Tibial nerve (tissue), 4 donors: ENCODE measurements around the gene KREMEN2. TPM values are rescaled to one million over a fixed set of nuclear protein-coding genes. Genes with fewer than 3 reads are reported as not detected.

Source experiments
- DNase-seq, 2 donors: peaks; one replicate each; pipeline ENCODE4 v3.0.0-alpha.2; 2019; ENCODE audit warnings: low spot score in 2 of 2
- H3K27ac ChIP-seq, 4 donors: fragments of 200-600 bp; sonication (generic) in 3 of 4; one replicate each; pipeline ENCODE4 v1.5.1; 2017 to 2019; ENCODE audit warnings: mild to moderate bottlenecking in 1 of 4
- H3K27me3 ChIP-seq, 2 donors: fragments of 200-600 bp; sonication (generic) in 1 of 2; one replicate each; pipeline versions ENCODE4 v1.5.1 to v1.6.0; 2017 to 2019
- H3K36me3 ChIP-seq, 3 donors: fragments of 200-600 bp; sonication (generic); one replicate each; pipeline ENCODE4 v1.5.1; 2018 to 2019
- H3K4me1 ChIP-seq, 4 donors: fragments of 200-600 bp; sonication (generic) in 3 of 4; one replicate each; pipeline ENCODE4 v1.5.1; 2017 to 2019
- H3K4me3 ChIP-seq, 4 donors: fragments of 200-600 bp; sonication (generic) in 3 of 4; one replicate each; pipeline ENCODE4 v1.5.1; 2017 to 2019; ENCODE audit warnings: mild to moderate bottlenecking in 1 of 4, moderate library complexity in 1 of 4
- H3K9me3 ChIP-seq, 4 donors: fragments of 200-600 bp; sonication (generic) in 3 of 4; one replicate each; pipeline ENCODE4 v1.5.1; 2017 to 2019
- CTCF ChIP-seq, 5 experiments: fragments of 200-600 bp in 3 of 5; fragments of 450-650 bp in 2 of 5; sonication (generic) in 3 of 5; IDR thresholded peaks; one replicate each; pipeline ENCODE4 v1.5.1; 2016 to 2019; ENCODE audit warnings: antibody characterized with exemption in 5 of 5, mild to moderate bottlenecking in 3 of 5, moderate library complexity in 2 of 5
- EP300 ChIP-seq, 2 donors: sonication (generic); formaldehyde crosslinking; IDR thresholded peaks; one replicate each; pipeline ENCODE4 v1.6.1; 2017; ENCODE audit warnings: antibody characterized with exemption in 2 of 2, mild to moderate bottlenecking in 1 of 2
- POLR2A ChIP-seq, 2 donors: fragments of 450-650 bp; IDR thresholded peaks; one replicate each; pipeline ENCODE4 v1.6.1; 2017; ENCODE audit warnings: antibody characterized with exemption in 2 of 2, mild to moderate bottlenecking in 2 of 2, moderate library complexity in 2 of 2
- WGBS, 2 donors: methylation state at CpG; one replicate each; pipeline ENCODE4 v1.1.5; 2018; 5-methylcytosine and 5-hydroxymethylcytosine counted together
- total RNA-seq, 4 donors: library from RNA; depleted of rRNA; stranded (reverse); fragments of >200 nt; gene quantifications; one replicate each; pipeline ENCODE4 v1.1.0, GENCODE V29; 2016

KREMEN2 gene
- total RNA-seq, 4 donors from 2014 or later = not detected

- peaks cover 2 to 91% of the 10 kb centered on the region in 2 donors for H3K27me3 ChIP-seq
- WGBS, 2 donors = 28 to 42% methylated on average over 4 of the region's 4 CpGs
- TF ChIP-seq CTCF (IDR thresholded peaks at IDR 0.05) (no peak), EP300 (IDR thresholded peaks at IDR 0.05) (no peak), POLR2A (IDR thresholded peaks at IDR 0.05) (no peak)
- no peak overlapping the region for H3K27ac ChIP-seq
- DNase-seq = no peak
- H3K36me3 ChIP-seq = no peaks in the 10 kb centered on the region
- no peaks in the 10 kb centered on the region for H3K9me3 ChIP-seq
- H3K4me1 ChIP-seq = peaks cover 0 to 22% (median 7%) of the 10 kb centered on the region in 4 donors
- no peak overlapping the region for H3K4me3 ChIP-seq
These were observed 44.6 kb downstream of the KREMEN2 start for GRCh38 chr16:3008690-3009037.

- Histone ChIP-seq H3K4me1 (peaks cover 0 to 20% (median 7%) of the 10 kb centered on the region in 4 donors), H3K27ac (no peak overlapping the region), H3K27me3 (peaks cover 2 to 96% of the 10 kb centered on the region in 2 donors), H3K9me3 (no peaks in the 10 kb centered on the region), H3K4me3 (no peak overlapping the region), H3K36me3 (no peaks in the 10 kb centered on the region)
- TF ChIP-seq POLR2A (IDR thresholded peaks at IDR 0.05) (no peak), CTCF (IDR thresholded peaks at IDR 0.05) (no peak), EP300 (IDR thresholded peaks at IDR 0.05) (no peak)
- 41 to 48% methylated on average over 17 to 21 of the region's 21 CpGs for WGBS, 2 donors
- no peak for DNase-seq
These were observed 45.7 kb downstream of the KREMEN2 start for GRCh38 chr16:3009568-3010390.

GRCh38 chr16:3010510-3010909 is 46.4 kb downstream of the KREMEN2 start:
- Histone ChIP-seq H3K4me3 (no peak overlapping the region), H3K9me3 (no peaks in the 10 kb centered on the region), H3K27me3 (peaks cover 0 to 89% of the 10 kb centered on the region in 2 donors), H3K36me3 (no peaks in the 10 kb centered on the region), H3K4me1 (peaks cover 0 to 17% (median 5%) of the 10 kb centered on the region in 4 donors), H3K27ac (no peak overlapping the region)
- DNase-seq = no peak
- TF ChIP-seq EP300 (IDR thresholded peaks at IDR 0.05) = no peak
- TF ChIP-seq CTCF (IDR thresholded peaks at IDR 0.05) = no peak
- no peak for TF ChIP-seq POLR2A (IDR thresholded peaks at IDR 0.05)
- 89 to 91% methylated on average over 8 of the region's 8 CpGs for WGBS, 2 donors

- TF ChIP-seq EP300 (IDR thresholded peaks at IDR 0.05) = no peak
- TF ChIP-seq CTCF (IDR thresholded peaks at IDR 0.05) = no peak
- TF ChIP-seq POLR2A (IDR thresholded peaks at IDR 0.05) = no peak
- H3K4me3 ChIP-seq = no peak overlapping the region
- 10% methylated on average over 17 to 19 of the region's 19 CpGs for WGBS, 2 donors
- no peak overlapping the region for H3K27ac ChIP-seq
- H3K27me3 ChIP-seq = peaks cover 0 to 74% of the 10 kb centered on the region in 2 donors
- DNase-seq = no peak
- no peaks in the 10 kb centered on the region for H3K9me3 ChIP-seq
- peaks cover 0 to 16% (median 5%) of the 10 kb centered on the region in 4 donors for H3K4me1 ChIP-seq
- no peaks in the 10 kb centered on the region for H3K36me3 ChIP-seq
These were observed 48.2 kb downstream of the KREMEN2 start for GRCh38 chr16:3012246-3012645.

- no peak for DNase-seq
- H3K27me3 ChIP-seq = peaks cover 0 to 74% of the 10 kb centered on the region in 2 donors
- no peak within 1 kb of the TSS for H3K4me3 ChIP-seq
- 32 to 37% methylated on average over 9 to 15 of the region's 27 CpGs for WGBS, 2 donors
- no peak within 1 kb of the TSS for H3K27ac ChIP-seq
- peaks cover 0 to 14% (median 4%) of the 10 kb centered on the region in 4 donors for H3K4me1 ChIP-seq
- TF ChIP-seq CTCF (IDR thresholded peaks at IDR 0.05) = no peak
- TF ChIP-seq EP300 (IDR thresholded peaks at IDR 0.05) = no peak
- no peak for TF ChIP-seq POLR2A (IDR thresholded peaks at IDR 0.05)
- no peaks in the 10 kb centered on the region for H3K36me3 ChIP-seq
- no peaks in the 10 kb centered on the region for H3K9me3 ChIP-seq
These were observed 48.8 kb downstream of the KREMEN2 start, which contains the start of gene CLDN9 for GRCh38 chr16:3012828-3013420. Gene CLDN9 (plus strand): TSS chr16:3012923. CDS start chr16:3013363, 440 bp downstream.
